Measurements from ENCODE around the gene OTUD5.

- no peak for TF ChIP-seq POLR2AphosphoS5 (IDR thresholded peaks at IDR 0.05)
- no peak for TF ChIP-seq CTCF (IDR thresholded peaks at IDR 0.05 in 8 of 11, conservative IDR thresholded peaks at IDR 0.05 in 3 of 11)
These were observed 30.3 kb downstream of the OTUD5 start for GRCh38 chrX:48927123-48927522.
